Peyer's patch (tissue), 4 donors: ENCODE measurements around the gene JPT1.

Experiments
- POLR2A ChIP-seq, 2 donors: fragments of 450-650 bp; IDR thresholded peaks; one replicate each; pipeline ENCODE4 v1.5.1; 2017; ENCODE audit warnings: antibody characterized with exemption in 2 of 2, mild to moderate bottlenecking in 2 of 2, moderate library complexity in 2 of 2
- TF ChIP-seq, protein P1 (sequence below), 6 experiments: fragments of 450-650 bp in 4 of 6; fragments of 200-600 bp in 2 of 6; sonication (generic) in 1 of 6; IDR thresholded peaks; one replicate each; pipeline ENCODE4 v1.5.1; 2017 to 2019; ENCODE audit warnings: antibody characterized with exemption in 6 of 6, mild to moderate bottlenecking in 3 of 6, moderate library complexity in 1 of 6

DNA sequence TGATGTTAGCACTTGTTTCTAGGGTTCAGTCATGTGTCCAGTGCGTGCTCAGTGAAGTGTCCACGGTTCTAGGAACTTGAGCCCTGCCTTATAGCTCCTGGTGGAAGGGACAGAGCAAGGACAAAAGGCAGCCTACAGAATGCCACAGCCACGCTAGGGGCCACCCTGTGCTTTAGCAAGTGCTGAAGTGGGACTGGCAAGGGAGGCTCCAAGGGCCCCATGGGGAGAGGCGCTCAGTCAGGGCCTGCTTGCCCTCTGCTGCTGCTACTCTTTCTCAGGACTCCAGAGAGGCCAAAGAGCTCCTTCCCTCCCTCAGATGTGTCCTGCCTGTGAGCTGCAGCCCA is 29.5 kb downstream of the JPT1 start:
- TF ChIP-seq, protein P1, sequence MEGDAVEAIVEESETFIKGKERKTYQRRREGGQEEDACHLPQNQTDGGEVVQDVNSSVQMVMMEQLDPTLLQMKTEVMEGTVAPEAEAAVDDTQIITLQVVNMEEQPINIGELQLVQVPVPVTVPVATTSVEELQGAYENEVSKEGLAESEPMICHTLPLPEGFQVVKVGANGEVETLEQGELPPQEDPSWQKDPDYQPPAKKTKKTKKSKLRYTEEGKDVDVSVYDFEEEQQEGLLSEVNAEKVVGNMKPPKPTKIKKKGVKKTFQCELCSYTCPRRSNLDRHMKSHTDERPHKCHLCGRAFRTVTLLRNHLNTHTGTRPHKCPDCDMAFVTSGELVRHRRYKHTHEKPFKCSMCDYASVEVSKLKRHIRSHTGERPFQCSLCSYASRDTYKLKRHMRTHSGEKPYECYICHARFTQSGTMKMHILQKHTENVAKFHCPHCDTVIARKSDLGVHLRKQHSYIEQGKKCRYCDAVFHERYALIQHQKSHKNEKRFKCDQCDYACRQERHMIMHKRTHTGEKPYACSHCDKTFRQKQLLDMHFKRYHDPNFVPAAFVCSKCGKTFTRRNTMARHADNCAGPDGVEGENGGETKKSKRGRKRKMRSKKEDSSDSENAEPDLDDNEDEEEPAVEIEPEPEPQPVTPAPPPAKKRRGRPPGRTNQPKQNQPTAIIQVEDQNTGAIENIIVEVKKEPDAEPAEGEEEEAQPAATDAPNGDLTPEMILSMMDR (IDR thresholded peaks at IDR 0.05): no peak
- TF ChIP-seq POLR2A (IDR thresholded peaks at IDR 0.05): no peak
